ENCODE results near the gene KRT2.

Gene KRT2

GRCh38 chr12:52662918-52663229 lies 10.9 kb upstream of the KRT2 start:
- no peak for DNase-seq

GRCh38 chr12:52662093-52662917 lies 10.3 kb upstream of the KRT2 start:
- DNase-seq = peak in 1 of 4 experiments; percentile 6

GRCh38 chr12:52661668-52662067 lies 9.7 kb upstream of the KRT2 start:
- DNase-seq = no peak

GRCh38 chr12:52660934-52661499 lies 9.0 kb upstream of the KRT2 start:
- DNase-seq = no peak

GRCh38 chr12:52659951-52660350 lies 7.9 kb upstream of the KRT2 start:
- no peak for DNase-seq

GRCh38 chr12:52659395-52659794 lies 7.4 kb upstream of the KRT2 start:
- no peak for DNase-seq

- no peak for DNase-seq
These were observed 6.2 kb upstream of the KRT2 start for GRCh38 chr12:52658196-52658595.

GRCh38 chr12:52657250-52657902 lies 5.4 kb upstream of the KRT2 start:
- DNase-seq = no peak

- DNase-seq = no peak
These were observed 4.6 kb upstream of the KRT2 start for GRCh38 chr12:52656616-52657015.

- no peak for DNase-seq
These were observed 3.7 kb upstream of the KRT2 start for GRCh38 chr12:52655720-52656124.

- no peak for DNase-seq
These were observed 3.2 kb upstream of the KRT2 start for GRCh38 chr12:52655251-52655650.

GRCh38 chr12:52650520-52651081 lies 1.4 kb downstream of the KRT2 start:
- DNase-seq = no peak

GRCh38 chr12:52649066-52649465 lies 2.9 kb downstream of the KRT2 start:
- no peak for DNase-seq

- DNase-seq = no peak
These were observed 3.9 kb downstream of the KRT2 start for GRCh38 chr12:52648012-52648550.

- no peak for DNase-seq
These were observed 4.4 kb downstream of the KRT2 start for GRCh38 chr12:52647601-52648000.

GRCh38 chr12:52646613-52647012 lies 5.4 kb downstream of the KRT2 start:
- no peak for DNase-seq

- DNase-seq = peak; percentile 45 to 74 (median 60)
These were observed 6.0 kb downstream of the KRT2 start for GRCh38 chr12:52645982-52646381.

- DNase-seq = peak in 1 of 4 experiments; percentile 6
These were observed 6.8 kb downstream of the KRT2 start for GRCh38 chr12:52645120-52645761.

GRCh38 chr12:52644078-52644415 lies 8.0 kb downstream of the KRT2 start:
- DNase-seq = no peak

- no peak for DNase-seq
These were observed 8.6 kb downstream of the KRT2 start for GRCh38 chr12:52643233-52644077.

- DNase-seq = no peak
These were observed 10.5 kb downstream of the KRT2 start for GRCh38 chr12:52641468-52641867.

- no peak for DNase-seq
These were observed 14.7 kb downstream of the KRT2 start for GRCh38 chr12:52637299-52637698.
